ENCODE measurements around the gene HEATR3.

- TF ChIP-seq CTCF (IDR thresholded peaks at IDR 0.05) (no peak), POLR2A (IDR thresholded peaks at IDR 0.05) (no peak)
Measured at GRCh38 chr16:50092891-50093290, 27.1 kb downstream of the HEATR3 start.

Measured in heart left ventricle (tissue), 13 donors.